HG03064 (cell line): ENCODE measurements around the gene BMP3.

ENCODE experiments used
- ATAC-seq: cut with Tn5 transposase; IDR thresholded peaks from one replicate; pipeline ENCODE4 v1.9.1; 2021; ENCODE audit warnings: low read depth; ENCODE audit not compliant: unreplicated experiment

Gene BMP3

GRCh38 chr4:81040012-81040659 is 9.6 kb downstream of the BMP3 start:
- no peak for ATAC-seq

- ATAC-seq = no peak
Observed at GRCh38 chr4:81042578-81043365, 12.3 kb downstream of the BMP3 start.

- ATAC-seq = no peak
Observed at GRCh38 chr4:81049330-81049729, 18.8 kb downstream of the BMP3 start.

GRCh38 chr4:81049907-81050306 is 19.4 kb downstream of the BMP3 start:
- ATAC-seq = no peak

- ATAC-seq = peak; percentile 96
Observed at GRCh38 chr4:81052119-81053068, 21.9 kb downstream of the BMP3 start.

GRCh38 chr4:81058621-81059020 is 28.1 kb downstream of the BMP3 start:
- no peak for ATAC-seq

GRCh38 chr4:81060587-81061343 is 30.3 kb downstream of the BMP3 start:
- ATAC-seq = no peak

- ATAC-seq = no peak
Observed at GRCh38 chr4:81061344-81061730, 30.8 kb downstream of the BMP3 start.

- no peak for ATAC-seq
Observed at GRCh38 chr4:81062001-81062400, 31.5 kb downstream of the BMP3 start.

- ATAC-seq = no peak
Observed at GRCh38 chr4:81065446-81065845, 34.9 kb downstream of the BMP3 start.

- ATAC-seq = peak; percentile 93
Observed at GRCh38 chr4:81069706-81070331, 39.3 kb downstream of the BMP3 start.

- no peak for ATAC-seq
Observed at GRCh38 chr4:81071013-81071412, 40.5 kb downstream of the BMP3 start.

GRCh38 chr4:81081156-81081555 is 50.6 kb downstream of the BMP3 start:
- ATAC-seq = no peak

GRCh38 chr4:81084029-81084428 is 53.5 kb downstream of the BMP3 start:
- ATAC-seq = no peak

GRCh38 chr4:81084634-81085033 is 54.1 kb downstream of the BMP3 start:
- ATAC-seq = no peak

GRCh38 chr4:81085291-81085690 is 54.8 kb downstream of the BMP3 start:
- no peak for ATAC-seq

- no peak for ATAC-seq
Observed at GRCh38 chr4:81085979-81086378, 55.5 kb downstream of the BMP3 start.

GRCh38 chr4:81093720-81094401 is 63.4 kb downstream of the BMP3 start:
- ATAC-seq = no peak

- no peak for ATAC-seq
Observed at GRCh38 chr4:81095389-81095788, 64.9 kb downstream of the BMP3 start.
